GM12878 (cell line): ENCODE results near the gene LRRC56. TPM values are rescaled to one million over a fixed set of nuclear protein-coding genes. Genes with fewer than 3 reads are reported as not detected.
A peak's percentile ranks its signal among the peaks of the same experiment; 100 is the strongest.

Source experiments
- ATAC-seq: fragments of 200-7000 bp; cut with Tn5 transposase; 3 replicates; pipeline ENCODE4 v1.9.1; 2020; ENCODE audit warnings: mild to moderate bottlenecking, moderate library complexity
- BruUV-seq: library from RNA; stranded (reverse); fragments of 400-500 nt; replicated peaks from 2 replicates; lab custom pipeline; 2021; lab: Mats Ljungman, UMichigan
- CTCF ChIA-PET: fragments of 300-600 bp; sonication (Branson Sonifier 250); formaldehyde crosslinking; extraction: SDS; loops from one replicate; lab custom pipeline; 2021; ENCODE audit warnings: inconsistent platforms; lab: Yijun Ruan, JAX
- POLR2A ChIA-PET: fragments of 350-600 bp; formaldehyde crosslinking; extraction: SDS; loops from one replicate; lab custom pipeline; 2021; ENCODE audit warnings: inconsistent platforms; lab: Charles Lee
- RAD21 ChIA-PET: fragments of 300-600 bp; sonication (Branson Sonifier 250); formaldehyde crosslinking; loops from one replicate; lab custom pipeline; 2023; ENCODE audit warnings: antibody characterized with exemption; ENCODE audit not compliant: unreplicated experiment; lab: Charles Lee
- SMC1A ChIA-PET: fragments of 300-600 bp; sonication (Branson Sonifier 250); formaldehyde crosslinking; loops from one replicate; lab custom pipeline; 2023; ENCODE audit not compliant: unreplicated experiment, uncharacterized antibody; lab: Charles Lee
- DNase-seq: peaks from one replicate; pipeline ENCODE4 v3.0.0-alpha.2; 2011; ENCODE audit warnings: low read depth, low spot score
- FAIRE-seq: peaks from 3 replicates; lab custom pipeline; 2011; peaks lifted over from hg19 to GRCh38; lab: Jason Lieb, UNC
- H2AFZ ChIP-seq: 2 replicates; pipeline ENCODE4 v1.6.0; 2011; ENCODE audit warnings: low read depth, low read length, control low read depth; ENCODE audit not compliant: control insufficient read depth
- H3K27ac ChIP-seq: 2 replicates; pipeline ENCODE4 v1.5.1; 2011; ENCODE audit warnings: control low read depth; ENCODE audit not compliant: control insufficient read depth, insufficient read depth
- H3K27me3 ChIP-seq, 2 experiments: replicated peaks in 1 of 2; 2 replicates each; pipeline versions ENCODE4 v1.6.0 to v1.6.1; 2011; ENCODE audit warnings: low read length in 1 of 2; ENCODE audit not compliant: control insufficient read depth in 2 of 2, insufficient read depth in 2 of 2
- H3K36me3 ChIP-seq, 2 experiments: 2 replicates each; pipeline ENCODE4 v1.5.1; 2011; ENCODE audit warnings: low read length in 1 of 2; ENCODE audit not compliant: control insufficient read depth in 2 of 2, insufficient read depth in 2 of 2
- H3K4me1 ChIP-seq: 2 replicates; pipeline ENCODE4 v1.6.1; 2011; ENCODE audit warnings: mild to moderate bottlenecking, low read length, moderate library complexity, mixed read lengths; ENCODE audit not compliant: control insufficient read depth, insufficient read depth
- H3K4me2 ChIP-seq: 2 replicates; pipeline ENCODE4 v1.6.0; 2011; ENCODE audit warnings: control low read depth; ENCODE audit not compliant: control insufficient read depth, insufficient read depth
- H3K4me3 ChIP-seq: fragments of 200-600 bp; sonication (generic); 2 replicates; pipeline ENCODE4 v1.5.1; 2016
- H3K79me2 ChIP-seq: 2 replicates; pipeline ENCODE4 v1.6.0; 2011; ENCODE audit warnings: low read length; ENCODE audit not compliant: control insufficient read depth, insufficient read depth
- H3K9ac ChIP-seq: 2 replicates; pipeline ENCODE4 v1.8.0; 2011; ENCODE audit warnings: low read length, control low read depth, mixed read lengths; ENCODE audit not compliant: control insufficient read depth, insufficient read depth
- H3K9me3 ChIP-seq: replicated peaks from 3 replicates; pipeline ENCODE4 v1.5.1; 2011; ENCODE audit warnings: mild to moderate bottlenecking, low read length; ENCODE audit not compliant: control insufficient read depth, insufficient read depth
- H4K20me1 ChIP-seq: 2 replicates; pipeline ENCODE4 v1.6.0; 2011; ENCODE audit not compliant: control insufficient read depth, insufficient read depth
- CEBPB ChIP-seq, 2 experiments: fragments of 150-350 bp in 1 of 2; IDR thresholded peaks; 2 replicates each; pipeline ENCODE4 v1.6.1; 2012 to 2014; ENCODE audit warnings: low read depth in 2 of 2, low read length in 2 of 2, borderline replicate concordance in 1 of 2, inconsistent platforms in 1 of 2
- WGBS: methylation state at CpG from one replicate; pipeline ENCODE4 v1.1.6; 2016; ENCODE audit warnings: low lambda C conversion rate; ENCODE audit not compliant: insufficient replicate concordance, insufficient coverage; ENCODE audit errors: missing lambda C conversion rate; 5-methylcytosine and 5-hydroxymethylcytosine counted together
- in situ Hi-C: fragments of 300-500 bp; cut with MboI; formaldehyde crosslinking; loops from 9 replicates; pipeline ENCODE4 v1.14.3; 2018; ENCODE audit warnings: mixed read lengths
- intact Hi-C: fragments of 100-400 bp; cut with micrococcal nuclease; formaldehyde crosslinking; loops from one replicate; pipeline ENCODE4 v1.14.2; 2022; ENCODE audit not compliant: unreplicated experiment
- polyA plus RNA-seq, 11 experiments: library from polyadenylated mRNA; depleted of rRNA in 4 of 11; unstranded in 6 of 11; stranded (reverse) in 5 of 11; fragments of >200 nt; fragmentation: Nextera tagmentation in 4 of 11; fragmentation: Illumina TruSeq in 1 of 11; extraction: Ambion mirVana in 4 of 11; extraction: Trizol in 1 of 11; gene quantifications; 1 replicate in 1 of 11; 2 replicates in 10 of 11; pipeline versions ENCODE4 v1.2.1 to v1.2.3, GENCODE V29; 2011 to 2016; ENCODE audit warnings: inconsistent platforms in 2 of 11, missing spikeins in 2 of 11, low read depth in 1 of 11
- total RNA-seq, 4 experiments: library from RNA; depleted of rRNA in 3 of 4; stranded (reverse); fragments of >200 nt in 3 of 4; fragmentation: Illumina TruSeq in 1 of 4; extraction: Trizol in 1 of 4; gene quantifications; 2 replicates each; pipeline versions ENCODE4 v1.2.1 to v1.2.3, GENCODE V29; 2013 to 2021
- TF ChIP-seq, protein P1 (sequence below): fragments of 450-650 bp; IDR thresholded peaks from 2 replicates; pipeline ENCODE4 v1.6.1; 2016; ENCODE audit warnings: mild to moderate bottlenecking
- TF ChIP-seq, protein P2 (sequence below): fragments of 450-650 bp; IDR thresholded peaks from 2 replicates; pipeline ENCODE4 v1.6.1; 2016; ENCODE audit warnings: mild to moderate bottlenecking, moderate library complexity, borderline replicate concordance

Gene LRRC56
- total and polyA plus RNA-seq, 10 of the 15 experiments (the other 5 are each of a cell fraction or from before 2014, with no cell fraction given), result 0.02 to 1.9 (median 0.75) TPM; not detected in 1

DNA sequence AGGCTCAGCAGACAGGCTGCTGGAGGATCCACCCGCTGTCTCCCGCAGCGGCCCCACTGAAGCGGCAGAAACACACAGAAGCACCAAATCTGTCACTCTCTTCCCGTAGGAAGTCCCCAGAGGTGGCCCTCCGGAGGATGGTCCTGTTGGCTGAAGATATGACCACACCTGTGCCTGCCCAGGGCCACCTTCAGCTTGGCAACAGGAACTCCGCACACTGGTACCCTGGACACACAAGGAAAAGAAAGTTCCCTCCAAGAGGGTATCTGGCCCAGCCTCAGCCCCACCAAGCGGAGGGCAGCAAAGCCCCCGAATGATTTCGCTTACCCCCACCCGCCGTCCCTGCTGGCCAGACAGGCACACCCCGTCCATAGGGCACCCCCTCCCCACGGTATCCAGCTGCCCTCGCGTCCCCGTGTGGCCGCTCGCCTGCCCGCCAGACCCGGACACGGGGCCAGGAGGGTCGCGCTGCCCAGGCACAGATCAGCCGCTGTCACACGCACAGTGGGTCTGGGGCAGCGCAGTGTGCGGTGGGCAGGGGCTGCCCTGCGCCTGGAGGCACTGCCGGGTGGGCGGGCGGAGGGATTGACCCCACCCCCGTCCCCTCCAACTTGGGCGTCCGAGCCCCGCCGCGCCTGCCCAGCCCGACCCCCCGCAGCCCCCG lies 30.4 kb downstream of the LRRC56 start:
- peak overlapping the region; percentile 86 for H3K4me2 ChIP-seq
- no TSS peak for BruUV-seq
- ATAC-seq (no peak), FAIRE-seq (no peak), DNase-seq (no peak)
- in situ Hi-C loops (no loop called here), intact Hi-C loops (no loop called here)
- H2AFZ ChIP-seq, result no peak overlapping the region; the same call in 1 of the 2 replicates
- RAD21 ChIA-PET, result interaction anchor here (0.9 to 1.4 kb wide), 2 partner anchors 13 to 155 kb away, joined by 3 to 5 read pairs; no protein-coding TSS in a partner anchor
- peak overlapping the region; percentile 44 for H3K27ac ChIP-seq
- POLR2A ChIA-PET, result interaction anchor here (0.6 to 1.3 kb wide), 6 partner anchors 8 to 159 kb away, joined by 3 to 9 read pairs (median 6); partner anchors contain the start of gene LMNTD2
- H3K9ac ChIP-seq, result peak overlapping the region; percentile 73
- no peak for TF ChIP-seq CEBPB (IDR thresholded peaks at IDR 0.05; ENCODE audit: borderline replicate concordance in 1 of 2, low read depth in 2 of 2, low read length in 2 of 2)
- TF ChIP-seq, protein P1, sequence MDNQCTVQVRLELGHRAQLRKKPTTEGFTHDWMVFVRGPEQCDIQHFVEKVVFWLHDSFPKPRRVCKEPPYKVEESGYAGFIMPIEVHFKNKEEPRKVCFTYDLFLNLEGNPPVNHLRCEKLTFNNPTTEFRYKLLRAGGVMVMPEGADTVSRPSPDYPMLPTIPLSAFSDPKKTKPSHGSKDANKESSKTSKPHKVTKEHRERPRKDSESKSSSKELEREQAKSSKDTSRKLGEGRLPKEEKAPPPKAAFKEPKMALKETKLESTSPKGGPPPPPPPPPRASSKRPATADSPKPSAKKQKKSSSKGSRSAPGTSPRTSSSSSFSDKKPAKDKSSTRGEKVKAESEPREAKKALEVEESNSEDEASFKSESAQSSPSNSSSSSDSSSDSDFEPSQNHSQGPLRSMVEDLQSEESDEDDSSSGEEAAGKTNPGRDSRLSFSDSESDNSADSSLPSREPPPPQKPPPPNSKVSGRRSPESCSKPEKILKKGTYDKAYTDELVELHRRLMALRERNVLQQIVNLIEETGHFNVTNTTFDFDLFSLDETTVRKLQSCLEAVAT, result peak; percentile 99
- TF ChIP-seq, protein P2, sequence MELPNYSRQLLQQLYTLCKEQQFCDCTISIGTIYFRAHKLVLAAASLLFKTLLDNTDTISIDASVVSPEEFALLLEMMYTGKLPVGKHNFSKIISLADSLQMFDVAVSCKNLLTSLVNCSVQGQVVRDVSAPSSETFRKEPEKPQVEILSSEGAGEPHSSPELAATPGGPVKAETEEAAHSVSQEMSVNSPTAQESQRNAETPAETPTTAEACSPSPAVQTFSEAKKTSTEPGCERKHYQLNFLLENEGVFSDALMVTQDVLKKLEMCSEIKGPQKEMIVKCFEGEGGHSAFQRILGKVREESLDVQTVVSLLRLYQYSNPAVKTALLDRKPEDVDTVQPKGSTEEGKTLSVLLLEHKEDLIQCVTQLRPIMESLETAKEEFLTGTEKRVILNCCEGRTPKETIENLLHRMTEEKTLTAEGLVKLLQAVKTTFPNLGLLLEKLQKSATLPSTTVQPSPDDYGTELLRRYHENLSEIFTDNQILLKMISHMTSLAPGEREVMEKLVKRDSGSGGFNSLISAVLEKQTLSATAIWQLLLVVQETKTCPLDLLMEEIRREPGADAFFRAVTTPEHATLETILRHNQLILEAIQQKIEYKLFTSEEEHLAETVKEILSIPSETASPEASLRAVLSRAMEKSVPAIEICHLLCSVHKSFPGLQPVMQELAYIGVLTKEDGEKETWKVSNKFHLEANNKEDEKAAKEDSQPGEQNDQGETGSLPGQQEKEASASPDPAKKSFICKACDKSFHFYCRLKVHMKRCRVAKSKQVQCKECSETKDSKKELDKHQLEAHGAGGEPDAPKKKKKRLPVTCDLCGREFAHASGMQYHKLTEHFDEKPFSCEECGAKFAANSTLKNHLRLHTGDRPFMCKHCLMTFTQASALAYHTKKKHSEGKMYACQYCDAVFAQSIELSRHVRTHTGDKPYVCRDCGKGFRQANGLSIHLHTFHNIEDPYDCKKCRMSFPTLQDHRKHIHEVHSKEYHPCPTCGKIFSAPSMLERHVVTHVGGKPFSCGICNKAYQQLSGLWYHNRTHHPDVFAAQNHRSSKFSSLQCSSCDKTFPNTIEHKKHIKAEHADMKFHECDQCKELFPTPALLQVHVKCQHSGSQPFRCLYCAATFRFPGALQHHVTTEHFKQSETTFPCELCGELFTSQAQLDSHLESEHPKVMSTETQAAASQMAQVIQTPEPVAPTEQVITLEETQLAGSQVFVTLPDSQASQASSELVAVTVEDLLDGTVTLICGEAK, result peak; percentile 71
- no peaks in the 10 kb centered on the region for H4K20me1 ChIP-seq
- H3K9me3 ChIP-seq, result no peaks in the 10 kb centered on the region
- CTCF ChIA-PET, result no interaction called here
- no peaks in the 10 kb centered on the region for H3K27me3 ChIP-seq
- peaks cover 0 to 4% of the 10 kb centered on the region in 2 experiments; a peak in 2 of 4 replicates for H3K36me3 ChIP-seq
- H3K4me3 ChIP-seq, result peak overlapping the region; percentile 97
- SMC1A ChIA-PET, result no interaction called here
- WGBS, result 37% methylated on average over 30 of the region's 41 CpGs
- H3K4me1 ChIP-seq, result peaks cover 13% of the 10 kb centered on the region
- H3K79me2 ChIP-seq, result peaks cover 27% of the 10 kb centered on the region
